Caco-2 (cell line): ENCODE data around the gene TMC1. TPM values are rescaled to one million over a fixed set of nuclear protein-coding genes. Genes with fewer than 3 reads are reported as not detected.

Experiments used
- BruUV-seq: library from RNA; stranded (reverse); fragments of 400-500 nt; replicated peaks from 2 replicates; lab custom pipeline; 2021; lab: Mats Ljungman, UMichigan
- CTCF ChIA-PET: fragments of 300-600 bp; sonication (Branson Sonifier 250); formaldehyde crosslinking; loops from one replicate; lab custom pipeline; 2022; ENCODE audit warnings: antibody characterized with exemption; lab: Charles Lee
- POLR2A ChIA-PET: fragments of 300-600 bp; sonication (Branson Sonifier 250); formaldehyde crosslinking; loops from one replicate; lab custom pipeline; 2022; ENCODE audit warnings: antibody characterized with exemption; lab: Charles Lee
- DNase-seq, 2 experiments: peaks; one replicate each; pipeline versions ENCODE4 v3.0.0 to v3.0.0-alpha.2; 2020 to 2022
- H3K27me3 ChIP-seq: replicated peaks from 2 replicates; pipeline ENCODE4 v1.6.0; 2011; ENCODE audit warnings: low read length; ENCODE audit not compliant: control insufficient read depth, insufficient read depth
- H3K36me3 ChIP-seq: 2 replicates; pipeline ENCODE4 v1.5.1; 2011; ENCODE audit warnings: low read length; ENCODE audit not compliant: control insufficient read depth, insufficient read depth
- H3K4me1 ChIP-seq: fragments of 250-450 bp; sonication (Bioruptor Pico); 2 replicates; pipeline ENCODE4 v1.5.1; 2020; ENCODE audit warnings: mild to moderate bottlenecking
- H3K4me3 ChIP-seq: 2 replicates; pipeline ENCODE4 v1.5.1; 2011; ENCODE audit warnings: low read depth, mild to moderate bottlenecking, control low read depth, low read length
- H3K9me3 ChIP-seq: fragments of 250-450 bp; sonication (Bioruptor Pico); 2 replicates; pipeline ENCODE4 v1.5.1; 2020; ENCODE audit warnings: mild to moderate bottlenecking, moderate library complexity
- H3K27ac Mint-ChIP-seq: one replicate; pipeline ENCODE4 v1.8.0; 2022; ENCODE audit warnings: mixed read lengths; ENCODE audit not compliant: unreplicated experiment
- H3K27me3 Mint-ChIP-seq: one replicate; pipeline ENCODE4 v1.8.0; 2022; ENCODE audit warnings: mixed read lengths; ENCODE audit not compliant: insufficient read depth, unreplicated experiment
- H3K36me3 Mint-ChIP-seq: one replicate; pipeline ENCODE4 v1.8.0; 2022; ENCODE audit warnings: mild to moderate bottlenecking, mixed read lengths; ENCODE audit not compliant: insufficient read depth, unreplicated experiment
- H3K4me1 Mint-ChIP-seq: one replicate; pipeline ENCODE4 v1.8.0; 2022; ENCODE audit warnings: low read depth, mixed read lengths; ENCODE audit not compliant: unreplicated experiment
- H3K4me3 Mint-ChIP-seq: one replicate; pipeline ENCODE4 v1.8.0; 2022; ENCODE audit warnings: mild to moderate bottlenecking, moderate library complexity, mixed read lengths; ENCODE audit not compliant: unreplicated experiment
- H3K9me3 Mint-ChIP-seq: one replicate; pipeline ENCODE4 v1.8.0; 2022; ENCODE audit warnings: mixed read lengths; ENCODE audit not compliant: unreplicated experiment
- CTCF ChIP-seq, 2 experiments: fragments of 200-600 bp in 1 of 2; IDR thresholded peaks; 1 replicate in 1 of 2; 2 replicates in 1 of 2; pipeline versions ENCODE4 v1.5.1 to v1.8.0; 2011 to 2022; ENCODE audit warnings: antibody characterized with exemption in 1 of 2, control low read depth in 1 of 2, inconsistent platforms in 1 of 2, low read depth in 1 of 2, low read length in 1 of 2, mild to moderate bottlenecking in 1 of 2, moderate library complexity in 1 of 2; ENCODE audit not compliant: insufficient read depth in 1 of 2, severe bottlenecking in 1 of 2, unreplicated experiment in 1 of 2
- intact Hi-C: fragments of 100-400 bp; cut with micrococcal nuclease; formaldehyde crosslinking; loops from one replicate; pipeline ENCODE4 v1.10.0; 2022; ENCODE audit not compliant: unreplicated experiment
- total RNA-seq: library from RNA; stranded (reverse); gene quantifications from 2 replicates; pipeline ENCODE4 v1.2.3, GENCODE V29; 2022

The TMC1 gene
- total RNA-seq, 1 experiment from 2014 or later, result not detected

GRCh38 chr9:72575666-72576065 lies 54.3 kb downstream of the TMC1 start:
- Histone ChIP-seq H3K36me3 (no peaks in the 10 kb centered on the region), H3K9me3 (no peaks in the 10 kb centered on the region), H3K4me3 (no peak overlapping the region), H3K27me3 (no peaks in the 10 kb centered on the region), H3K4me1 (no peaks in the 10 kb centered on the region)
- Mint-ChIP-seq H3K9me3 (no peaks in the 10 kb centered on the region), H3K27me3 (no peaks in the 10 kb centered on the region), H3K4me3 (no peak overlapping the region), H3K4me1 (no peaks in the 10 kb centered on the region), H3K36me3 (no peaks in the 10 kb centered on the region), H3K27ac (no peak overlapping the region)
- no TSS peak for BruUV-seq
- no peak for TF ChIP-seq CTCF (IDR thresholded peaks at IDR 0.05; ENCODE audit: insufficient read depth in 1 of 2, low read depth in 1 of 2, low read length in 1 of 2, severe bottlenecking in 1 of 2, unreplicated experiment in 1 of 2)
- CTCF ChIA-PET, result no interaction called here
- intact Hi-C loops, result no loop called here
- no peak for DNase-seq
- POLR2A ChIA-PET, result no interaction called here

- Mint-ChIP-seq H3K9me3 (no peaks in the 10 kb centered on the region), H3K4me1 (no peaks in the 10 kb centered on the region), H3K4me3 (no peak overlapping the region), H3K27me3 (no peaks in the 10 kb centered on the region), H3K27ac (peak overlapping the region; percentile 76), H3K36me3 (no peaks in the 10 kb centered on the region)
- BruUV-seq, result no TSS peak
- TF ChIP-seq CTCF (IDR thresholded peaks at IDR 0.05; ENCODE audit: insufficient read depth in 1 of 2, low read depth in 1 of 2, low read length in 1 of 2, severe bottlenecking in 1 of 2, unreplicated experiment in 1 of 2), result no peak
- CTCF ChIA-PET, result no interaction called here
- Histone ChIP-seq H3K4me3 (no peak overlapping the region), H3K9me3 (no peaks in the 10 kb centered on the region), H3K36me3 (no peaks in the 10 kb centered on the region), H3K27me3 (no peaks in the 10 kb centered on the region), H3K4me1 (no peaks in the 10 kb centered on the region)
- no peak for DNase-seq
- intact Hi-C loops, result no loop called here
- POLR2A ChIA-PET, result no interaction called here
Observed at GRCh38 chr9:72576087-72576486, 54.7 kb downstream of the TMC1 start.

GRCh38 chr9:72577212-72577753 lies 55.9 kb downstream of the TMC1 start:
- Mint-ChIP-seq H3K36me3 (no peaks in the 10 kb centered on the region), H3K4me3 (no peak overlapping the region), H3K27me3 (no peaks in the 10 kb centered on the region), H3K9me3 (no peaks in the 10 kb centered on the region), H3K27ac (no peak overlapping the region), H3K4me1 (no peaks in the 10 kb centered on the region)
- POLR2A ChIA-PET, result no interaction called here
- Histone ChIP-seq H3K4me3 (no peak overlapping the region), H3K27me3 (no peaks in the 10 kb centered on the region), H3K36me3 (no peaks in the 10 kb centered on the region), H3K4me1 (no peaks in the 10 kb centered on the region), H3K9me3 (no peaks in the 10 kb centered on the region)
- no peak for TF ChIP-seq CTCF (IDR thresholded peaks at IDR 0.05; ENCODE audit: insufficient read depth in 1 of 2, low read depth in 1 of 2, low read length in 1 of 2, severe bottlenecking in 1 of 2, unreplicated experiment in 1 of 2)
- intact Hi-C loops, result no loop called here
- CTCF ChIA-PET, result no interaction called here
- no TSS peak for BruUV-seq
- DNase-seq, result no peak
